Jurkat, Clone E6-1 (cell line): ENCODE measurements around the gene METTL22.

Source experiments
- DNase-seq: peaks from one replicate; pipeline ENCODE4 v3.0.0-alpha.2; 2011; ENCODE audit warnings: low read depth, low spot score
- H3K4me3 ChIP-seq: 2 replicates; pipeline ENCODE4 v1.5.1; 2011; ENCODE audit warnings: mild to moderate bottlenecking, low read length, control low read depth, moderate library complexity

Gene METTL22

DNA sequence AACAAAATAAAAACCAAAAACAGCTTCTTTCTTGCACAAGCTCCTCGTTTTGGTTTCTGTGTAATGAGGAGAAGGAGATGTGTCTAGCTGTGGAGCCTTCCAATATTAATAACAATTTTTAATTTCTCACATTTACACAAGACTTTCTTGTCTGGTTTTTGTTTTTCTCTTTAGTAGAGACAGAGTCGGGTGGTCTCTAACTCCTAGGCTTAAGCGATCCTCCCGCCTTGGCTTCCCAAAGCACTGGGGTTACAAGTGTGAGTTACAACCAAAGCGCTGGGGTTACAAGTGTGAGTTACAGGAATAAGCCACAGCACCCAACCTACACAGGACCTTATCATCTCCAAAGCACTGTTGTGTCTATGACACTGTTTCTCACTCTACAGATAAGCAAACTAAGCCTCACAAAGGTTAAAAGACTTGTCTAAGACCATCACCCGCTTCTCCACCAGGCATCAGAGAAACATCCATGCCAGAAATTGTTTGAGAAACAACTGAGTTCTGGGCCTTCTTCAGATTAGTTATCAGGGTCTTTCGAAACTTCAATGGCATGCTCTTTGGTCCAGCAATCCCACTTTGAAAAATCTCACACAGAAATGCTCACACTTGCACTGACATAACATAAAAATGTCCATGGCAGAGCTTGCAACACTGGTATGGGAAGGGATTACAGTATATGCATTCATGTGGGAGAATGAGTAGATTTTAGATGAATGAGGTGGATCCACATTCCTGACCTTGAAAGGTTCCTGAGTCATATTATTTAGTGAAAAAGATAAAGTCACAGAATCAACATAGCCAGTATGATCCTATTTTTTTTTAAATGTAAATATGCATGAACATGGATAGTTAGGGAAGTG, 56.8 kb downstream of the METTL22 start:
- no peak for DNase-seq

DNA sequence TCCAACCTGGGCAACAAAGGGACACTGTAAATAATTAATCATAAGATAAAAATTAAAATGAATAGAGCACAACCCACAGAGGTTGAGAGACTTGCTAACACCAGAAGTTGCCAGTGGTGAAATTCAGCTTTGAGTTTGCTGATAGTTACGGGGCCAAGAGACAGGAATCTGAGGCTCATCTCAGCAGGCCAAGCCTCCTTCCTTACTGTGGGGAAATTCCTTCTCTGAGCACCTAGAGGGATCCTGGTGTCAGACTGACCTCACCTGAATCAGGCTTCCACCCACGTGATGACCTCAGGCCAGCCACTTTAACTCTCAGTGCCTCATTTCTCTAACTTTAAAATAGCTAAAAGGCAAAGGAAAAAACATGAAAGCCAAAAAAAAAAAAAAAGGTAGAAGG, 57.7 kb downstream of the METTL22 start:
- no peak for DNase-seq
- no peak overlapping the region for H3K4me3 ChIP-seq

More for the DNA sequence above, 56.8 kb downstream of the METTL22 start:
- H3K4me3 ChIP-seq = no peak overlapping the region

DNA sequence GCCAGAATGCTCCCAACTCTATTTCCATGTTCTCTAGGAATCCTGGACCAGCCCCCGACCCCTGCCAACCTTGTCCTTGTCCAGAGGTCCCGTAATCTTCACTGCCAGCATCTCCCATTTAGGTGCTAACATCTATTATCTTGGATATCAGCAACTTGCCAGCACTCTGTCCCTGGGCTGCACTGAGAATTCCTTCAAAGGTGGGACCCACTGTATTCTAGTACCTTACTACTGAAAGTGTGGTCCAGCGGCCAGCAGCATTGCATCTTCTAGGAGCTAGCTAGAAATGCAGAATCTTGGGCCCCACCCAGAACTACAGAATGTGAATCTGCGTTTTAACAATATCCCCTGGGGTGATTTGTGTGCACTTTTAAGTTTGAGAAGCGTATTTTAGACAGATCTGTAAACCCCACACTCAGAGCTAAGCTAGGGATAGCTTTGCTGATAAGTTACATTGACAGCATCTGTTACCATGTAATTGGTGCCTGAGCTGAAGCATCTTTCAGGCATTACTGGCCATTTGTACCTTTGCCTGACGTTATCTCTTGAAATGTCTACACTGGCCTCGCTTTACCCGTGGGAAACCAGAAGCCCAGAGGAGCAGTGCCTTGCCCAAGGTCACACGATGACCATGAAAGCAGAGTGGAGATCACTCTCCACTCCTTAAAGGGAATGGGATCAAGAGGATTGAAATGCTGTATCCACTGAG, 61.2 kb downstream of the METTL22 start:
- no peak for DNase-seq
- no peak overlapping the region for H3K4me3 ChIP-seq

DNA sequence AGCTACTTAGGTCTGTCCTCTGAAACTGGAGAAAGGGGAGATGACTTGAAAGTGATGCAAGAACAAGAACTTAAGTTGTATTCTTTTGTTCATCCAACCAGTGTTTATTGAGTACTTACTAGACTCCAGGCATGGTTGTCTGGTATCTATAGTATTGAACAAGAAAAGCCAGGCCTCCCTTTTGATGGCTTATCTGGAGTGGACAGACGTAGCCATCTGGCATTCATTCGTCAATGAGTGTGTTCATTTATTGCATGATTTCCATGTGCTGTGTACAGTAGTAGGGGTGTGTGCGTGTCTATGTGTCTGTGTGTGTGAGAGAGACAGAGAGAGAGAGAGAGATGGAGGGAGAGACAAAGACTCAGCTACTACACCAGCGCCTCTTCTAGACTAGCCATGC, 62.1 kb downstream of the METTL22 start:
- no peak for DNase-seq
- no peak overlapping the region for H3K4me3 ChIP-seq

DNA sequence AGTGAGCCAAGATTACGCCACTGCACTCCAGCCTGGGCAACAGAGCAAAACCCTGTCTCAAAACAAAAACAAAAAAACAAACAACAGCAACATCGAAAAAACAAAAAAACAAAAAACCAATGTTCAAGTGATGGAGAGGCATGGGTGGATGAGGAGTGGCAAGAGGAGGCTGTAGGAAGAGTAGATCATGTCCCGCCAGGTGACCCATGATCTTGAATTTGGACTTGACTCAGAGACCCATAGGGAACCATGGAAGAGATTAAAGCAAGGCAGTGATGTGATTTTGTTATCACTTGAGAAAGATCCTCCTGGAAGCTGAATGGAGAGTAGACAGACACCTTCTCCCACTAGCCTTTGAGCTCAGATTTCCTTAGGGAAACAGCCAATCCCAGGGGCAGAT, 64.1 kb downstream of the METTL22 start:
- no peak for DNase-seq
- no peak overlapping the region for H3K4me3 ChIP-seq

DNA sequence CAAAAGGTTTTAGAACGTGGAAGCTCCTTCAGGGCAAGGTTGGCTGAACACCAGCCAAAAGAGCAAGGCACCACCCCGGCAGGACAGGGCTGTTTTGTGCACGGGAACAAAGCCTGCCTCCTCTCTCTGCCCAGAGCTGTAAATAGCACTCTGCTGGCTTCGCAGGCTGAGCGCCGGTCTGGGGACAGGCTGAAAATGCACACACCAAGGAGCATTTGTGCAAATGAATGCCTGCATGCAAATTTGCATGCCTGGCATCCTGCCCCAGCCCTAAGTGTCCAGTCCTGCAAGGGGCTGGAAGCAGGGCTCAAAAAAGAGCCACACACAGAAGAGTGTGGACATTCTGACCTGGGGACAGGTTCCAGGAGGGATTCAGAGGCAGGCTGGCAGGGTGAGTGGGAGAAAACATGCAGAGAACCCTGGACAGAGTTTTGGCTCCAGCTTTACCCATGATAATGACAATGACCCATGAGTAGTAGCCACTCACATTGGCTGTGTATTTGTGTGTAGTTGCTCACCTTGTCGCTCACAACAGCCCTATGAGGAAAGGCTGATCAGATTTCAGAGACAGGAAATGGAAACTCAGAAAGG, 64.6 kb downstream of the METTL22 start:
- no peak overlapping the region for H3K4me3 ChIP-seq
- DNase-seq = no peak

DNA sequence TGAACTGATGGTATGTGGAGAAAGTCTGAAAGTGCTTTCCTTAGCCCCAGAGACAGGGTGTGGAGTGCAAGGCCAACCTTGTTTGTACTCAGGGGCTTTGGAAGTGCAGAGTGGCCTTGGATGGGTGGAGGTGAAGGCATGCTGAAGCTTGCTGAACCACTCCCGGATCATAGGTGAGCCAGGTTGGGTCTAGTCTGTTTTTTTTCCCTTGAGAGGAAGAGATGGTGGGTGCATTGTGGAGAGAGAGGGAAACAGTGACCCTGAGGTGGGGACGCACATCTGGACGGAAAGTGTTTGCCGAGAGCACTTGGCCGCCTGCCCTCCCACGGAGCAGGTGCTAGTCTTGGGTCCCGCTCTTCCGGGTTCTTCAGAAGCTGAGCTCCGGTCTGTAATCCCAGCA, 65.4 kb downstream of the METTL22 start:
- DNase-seq = no peak
- H3K4me3 ChIP-seq = no peak overlapping the region

DNA sequence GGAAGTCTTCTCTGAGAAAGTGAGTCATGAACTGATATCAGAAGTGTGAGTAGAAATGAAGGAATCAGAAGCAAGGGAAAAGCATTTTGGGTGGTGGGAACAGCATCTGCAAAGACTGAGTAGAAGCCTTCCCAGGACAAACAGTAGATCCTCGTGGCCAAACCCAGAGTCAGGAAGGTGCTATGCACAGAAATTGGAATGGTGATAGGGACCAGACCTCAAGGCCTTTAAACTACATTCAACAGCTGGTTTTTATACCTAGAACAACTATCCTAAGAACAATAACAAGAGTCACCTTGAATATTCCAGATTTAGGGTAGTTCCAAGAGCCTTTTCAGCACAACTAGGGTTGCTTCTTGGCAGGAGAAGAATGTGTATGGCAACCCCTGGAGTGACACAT, 68.2 kb downstream of the METTL22 start:
- no peak overlapping the region for H3K4me3 ChIP-seq
- no peak for DNase-seq

DNA sequence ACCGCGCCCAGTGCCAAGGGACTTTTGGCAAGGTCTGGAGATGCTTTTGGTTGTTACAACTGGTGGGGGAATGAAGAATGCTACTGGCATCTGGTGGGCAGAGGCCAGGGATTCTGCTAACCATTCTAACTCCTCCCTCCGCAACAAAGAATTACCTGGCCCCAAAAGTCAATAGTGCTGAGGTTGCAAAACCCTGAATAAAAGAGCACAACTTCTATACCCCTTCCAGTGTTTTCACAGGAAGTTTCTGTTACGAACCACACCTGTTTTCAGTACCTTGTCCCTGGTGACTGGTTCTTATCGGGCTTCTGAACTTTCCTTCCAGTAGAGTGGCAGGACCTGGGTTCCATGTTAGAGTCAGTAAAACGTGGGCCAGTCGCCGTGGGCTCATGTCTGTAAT, 70.2 kb downstream of the METTL22 start:
- DNase-seq = no peak
- no peak overlapping the region for H3K4me3 ChIP-seq

DNA sequence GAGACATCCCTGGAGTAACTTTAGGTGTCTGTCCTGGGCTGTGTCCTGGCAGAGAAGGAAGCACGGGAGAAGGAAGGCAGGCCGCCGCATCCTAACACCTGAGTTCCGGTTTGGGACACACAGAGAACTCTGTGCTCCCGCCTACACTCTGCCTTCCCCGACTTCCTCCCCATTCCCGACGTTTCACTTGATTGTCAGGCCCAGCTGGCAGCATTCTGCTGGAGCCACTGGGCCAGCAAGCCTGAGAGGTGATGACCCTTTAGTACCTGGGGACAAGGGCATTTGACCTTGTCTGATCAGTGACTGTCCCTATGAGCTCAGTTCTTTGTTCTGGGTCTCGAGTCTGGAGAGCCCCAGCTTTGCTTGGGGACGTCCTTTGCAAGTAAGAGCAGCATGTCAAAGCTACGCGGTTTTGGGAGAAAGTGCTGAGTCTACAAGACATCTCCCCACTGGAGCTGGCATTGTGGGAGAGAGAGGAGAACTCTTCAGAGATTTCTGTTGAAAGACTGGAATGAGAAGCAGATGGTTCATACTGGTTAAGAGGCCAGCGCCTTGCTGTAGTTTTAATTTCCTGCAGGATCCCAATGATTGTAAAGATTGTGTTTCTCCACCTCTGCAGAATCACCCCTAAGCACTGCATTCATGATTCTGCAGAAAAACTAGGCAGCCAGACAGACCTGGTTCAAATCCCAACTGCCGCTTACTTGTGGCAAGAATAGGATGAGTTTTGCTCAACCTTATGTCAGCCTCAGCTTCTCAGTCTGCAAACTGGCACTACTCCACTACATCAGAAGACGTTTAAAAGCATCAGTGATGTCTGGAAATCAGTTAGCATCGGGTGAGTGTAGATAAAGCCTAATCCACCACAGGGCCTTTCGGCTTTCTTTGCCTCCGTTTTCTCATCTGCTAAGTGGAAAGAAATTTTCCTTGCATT, 73.6 kb downstream of the METTL22 start:
- H3K4me3 ChIP-seq = no peak overlapping the region
- DNase-seq = no peak

DNA sequence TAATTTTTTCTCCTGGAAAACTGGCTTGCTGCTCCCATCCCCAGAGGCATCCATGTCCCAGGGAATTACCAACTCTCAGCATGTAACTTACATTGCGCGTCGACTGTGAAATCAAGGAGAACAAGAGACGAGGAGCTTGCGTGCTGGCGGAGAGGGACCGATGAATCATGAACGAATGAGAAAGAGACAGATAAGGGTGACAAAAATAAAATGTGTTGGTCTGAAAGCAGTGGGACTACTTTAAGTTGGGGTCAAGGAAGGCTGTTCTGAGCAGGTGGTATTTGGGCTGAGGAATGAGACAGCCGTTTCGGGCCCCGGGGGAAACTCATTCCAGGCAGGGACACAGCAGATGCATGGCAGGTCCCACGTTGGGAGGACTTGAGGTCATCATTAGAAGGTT, 75.4 kb downstream of the METTL22 start:
- no peak overlapping the region for H3K4me3 ChIP-seq
- no peak for DNase-seq

DNA sequence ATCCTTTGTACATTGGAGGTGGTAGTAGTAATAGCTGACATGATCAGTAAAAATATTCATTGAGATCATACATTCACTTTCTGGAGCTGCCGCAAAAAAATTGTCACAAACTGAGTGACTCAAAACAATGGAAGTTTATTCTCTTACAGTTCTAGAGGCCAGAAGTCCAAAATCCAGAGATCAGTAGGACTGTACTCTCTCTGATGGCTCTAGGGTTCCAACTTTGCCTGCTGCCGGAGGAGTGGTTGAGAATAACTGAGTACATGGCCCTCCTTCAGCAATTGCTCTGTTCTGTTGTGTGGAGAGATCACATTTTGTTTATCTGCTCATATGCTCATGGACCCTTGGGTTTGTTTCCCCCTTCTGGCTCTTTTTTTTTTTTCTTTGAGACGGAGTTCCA, 76.5 kb downstream of the METTL22 start:
- no peak for DNase-seq
- H3K4me3 ChIP-seq = no peak overlapping the region
